ENCODE data around the gene TRABD2B.

TRABD2B gene

GRCh38 chr1:47997289-47998200 lies at the start of gene TRABD2B:
TRABD2B (minus strand) TSS chr1:47997385.
- peak; percentile 58 to 77 for DNase-seq

GRCh38 chr1:48044311-48044710 lies 47.1 kb upstream of the TRABD2B start:
- no peak for DNase-seq

- no peak for DNase-seq
Observed at GRCh38 chr1:48043622-48044021, 46.4 kb upstream of the TRABD2B start.

GRCh38 chr1:48040154-48040553 lies 43.0 kb upstream of the TRABD2B start:
- no peak for DNase-seq

GRCh38 chr1:48039088-48040054 lies 42.2 kb upstream of the TRABD2B start:
- DNase-seq = no peak

GRCh38 chr1:48038270-48038767 lies 41.1 kb upstream of the TRABD2B start:
- no peak for DNase-seq

GRCh38 chr1:48036710-48037355 lies 39.6 kb upstream of the TRABD2B start:
- DNase-seq = no peak

- peak; percentile 22 to 30 for DNase-seq
Observed at GRCh38 chr1:48035371-48036141, 38.4 kb upstream of the TRABD2B start.

GRCh38 chr1:48033495-48034045 lies 36.4 kb upstream of the TRABD2B start:
- DNase-seq = no peak

- DNase-seq = no peak
Observed at GRCh38 chr1:48031676-48032075, 34.5 kb upstream of the TRABD2B start.

GRCh38 chr1:48030696-48031365 lies 33.6 kb upstream of the TRABD2B start:
- DNase-seq = no peak

GRCh38 chr1:48030211-48030610 lies 33.0 kb upstream of the TRABD2B start:
- DNase-seq = no peak

- no peak for DNase-seq
Observed at GRCh38 chr1:48028218-48029069, 31.3 kb upstream of the TRABD2B start.

GRCh38 chr1:48027533-48027835 lies 30.3 kb upstream of the TRABD2B start:
- no peak for DNase-seq

- no peak for DNase-seq
Observed at GRCh38 chr1:48026701-48027532, 29.7 kb upstream of the TRABD2B start.

GRCh38 chr1:48026275-48026674 lies 29.1 kb upstream of the TRABD2B start:
- DNase-seq = no peak

GRCh38 chr1:48025076-48025475 lies 27.9 kb upstream of the TRABD2B start:
- DNase-seq = no peak

GRCh38 chr1:48023488-48023887 lies 26.3 kb upstream of the TRABD2B start:
- no peak for DNase-seq

GRCh38 chr1:48022306-48022705 lies 25.1 kb upstream of the TRABD2B start:
- DNase-seq = no peak

Measured in hippocampal formation (tissue), 2 donors.